HG02763 (cell line): ENCODE data around the gene TBC1D16.
"Not testable (repeated sequence)": the region's sequence is repeated elsewhere in the genome, so short reads cannot be mapped to it uniquely, and the experiment has no call there.

ENCODE experiments used
- ATAC-seq: cut with Tn5 transposase; IDR thresholded peaks from one replicate; pipeline ENCODE4 v1.9.1; 2021; ENCODE audit warnings: mild to moderate bottlenecking, moderate library complexity; ENCODE audit not compliant: unreplicated experiment

Gene TBC1D16

DNA sequence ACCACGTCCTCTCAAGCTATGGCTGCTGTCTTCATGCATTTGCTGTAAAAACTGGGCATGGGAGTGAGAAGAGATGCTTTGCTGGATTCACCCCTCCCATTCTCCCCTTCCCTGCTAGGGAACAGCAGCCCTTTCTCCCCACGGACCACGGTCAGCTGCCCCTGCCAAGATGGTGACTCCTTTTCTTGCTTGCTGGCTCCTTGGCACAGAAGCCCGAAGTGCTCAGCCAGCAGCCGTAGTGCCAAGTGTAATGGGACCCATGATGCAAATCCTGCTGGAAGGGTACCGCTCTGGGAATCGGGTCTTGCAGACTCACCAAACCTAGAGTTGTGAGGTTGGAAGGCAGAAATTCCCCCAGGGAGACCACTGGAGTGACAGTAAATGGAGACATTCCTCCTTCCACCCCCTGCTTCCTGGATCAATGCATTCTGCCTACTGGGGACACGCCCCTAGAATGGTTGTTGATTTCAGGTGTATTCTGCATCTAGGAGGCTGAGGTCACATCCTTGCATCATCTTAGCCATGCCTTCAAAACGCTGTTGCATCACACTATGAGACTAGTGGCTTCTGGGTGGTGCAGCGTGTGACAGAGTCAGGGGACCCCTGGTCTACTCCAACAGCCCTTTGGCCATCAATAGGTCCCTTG, 133.4 kb downstream of the TBC1D16 start:
- ATAC-seq = no peak

GRCh38 chr17:79901131-79901530, 134.5 kb downstream of the TBC1D16 start:
- no peak for ATAC-seq

- no peak for ATAC-seq
Measured at GRCh38 chr17:79899584-79899983, 136.1 kb downstream of the TBC1D16 start.

GRCh38 chr17:79897243-79898063, 138.2 kb downstream of the TBC1D16 start:
- ATAC-seq = no peak

- ATAC-seq = not testable (repeated sequence)
Measured at GRCh38 chr17:79893457-79893856, 142.2 kb downstream of the TBC1D16 start.

- no peak for ATAC-seq
Measured at GRCh38 chr17:79892457-79893241, 143.0 kb downstream of the TBC1D16 start.

DNA sequence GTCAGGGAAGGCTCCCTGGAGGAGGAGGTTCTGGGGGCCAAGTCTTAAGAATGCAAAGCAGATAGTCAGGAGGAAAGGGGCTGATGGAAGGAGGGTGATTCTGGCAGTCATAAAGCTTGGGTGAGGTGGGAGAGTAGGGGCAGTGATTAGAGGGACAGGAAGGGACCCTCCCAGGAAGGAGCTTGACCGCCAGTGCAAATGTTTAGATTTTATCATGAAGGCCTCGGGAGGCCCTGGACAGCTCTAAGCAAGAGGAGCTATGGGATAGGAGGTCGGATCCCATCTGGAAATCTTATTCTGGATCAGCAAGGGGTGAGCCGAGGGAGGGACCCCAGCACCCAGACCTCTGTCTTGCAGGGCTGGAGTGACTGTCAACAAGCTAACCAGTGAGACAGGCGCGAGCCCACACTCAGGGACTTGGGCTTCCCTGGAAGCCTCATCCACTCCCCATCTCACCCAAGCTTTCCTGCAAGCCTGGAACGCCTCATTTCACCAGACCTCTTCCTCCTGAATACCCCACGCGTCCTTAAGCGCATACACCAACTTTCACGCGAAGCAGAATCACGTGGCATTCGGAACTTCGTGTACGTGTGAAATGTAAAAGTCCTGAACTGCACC, 144.4 kb downstream of the TBC1D16 start:
- ATAC-seq = no peak

GRCh38 chr17:79890706-79891105, 145.0 kb downstream of the TBC1D16 start:
- ATAC-seq = no peak

DNA sequence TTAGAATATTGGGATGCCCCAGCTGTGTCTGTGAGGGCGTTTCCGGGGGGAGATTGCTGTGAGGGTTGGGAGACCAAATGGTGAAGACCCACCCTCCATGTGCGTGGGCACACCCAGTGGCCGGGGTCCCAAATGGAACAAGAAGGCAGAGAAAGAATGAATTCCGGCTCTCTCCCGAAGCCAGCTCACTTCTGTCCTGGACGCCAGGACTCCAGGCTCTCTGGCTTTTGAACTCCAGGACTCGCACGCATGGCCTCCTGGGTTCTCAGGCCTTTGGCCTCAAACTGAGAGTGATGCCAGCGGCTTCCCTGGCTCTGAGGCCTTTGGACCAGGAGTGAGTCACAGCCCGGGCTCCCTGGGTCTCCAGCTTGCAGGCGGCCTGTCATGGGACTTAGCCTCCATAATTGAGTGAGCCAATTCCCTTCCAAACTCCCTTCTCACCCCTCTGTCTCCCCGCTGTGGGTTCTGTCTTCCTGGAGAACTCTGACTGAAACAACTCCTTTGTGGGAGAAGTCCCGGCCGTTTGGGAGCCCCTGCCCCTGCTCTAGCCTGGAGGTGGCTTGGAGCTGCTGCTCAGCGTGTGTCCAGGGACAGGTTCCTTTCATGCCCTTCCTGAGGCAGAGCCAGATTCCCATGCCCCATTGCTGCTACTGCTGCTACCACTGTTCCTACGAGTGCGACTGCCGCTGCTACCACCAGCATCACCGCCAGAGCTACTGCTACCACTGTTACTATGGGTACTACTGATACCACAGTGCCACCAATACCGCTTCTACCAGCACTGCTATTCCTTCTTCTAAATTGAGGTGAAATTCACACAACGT, 146.6 kb downstream of the TBC1D16 start:
- ATAC-seq = no peak

GRCh38 chr17:79888009-79888540, 147.6 kb downstream of the TBC1D16 start:
- no peak for ATAC-seq

DNA sequence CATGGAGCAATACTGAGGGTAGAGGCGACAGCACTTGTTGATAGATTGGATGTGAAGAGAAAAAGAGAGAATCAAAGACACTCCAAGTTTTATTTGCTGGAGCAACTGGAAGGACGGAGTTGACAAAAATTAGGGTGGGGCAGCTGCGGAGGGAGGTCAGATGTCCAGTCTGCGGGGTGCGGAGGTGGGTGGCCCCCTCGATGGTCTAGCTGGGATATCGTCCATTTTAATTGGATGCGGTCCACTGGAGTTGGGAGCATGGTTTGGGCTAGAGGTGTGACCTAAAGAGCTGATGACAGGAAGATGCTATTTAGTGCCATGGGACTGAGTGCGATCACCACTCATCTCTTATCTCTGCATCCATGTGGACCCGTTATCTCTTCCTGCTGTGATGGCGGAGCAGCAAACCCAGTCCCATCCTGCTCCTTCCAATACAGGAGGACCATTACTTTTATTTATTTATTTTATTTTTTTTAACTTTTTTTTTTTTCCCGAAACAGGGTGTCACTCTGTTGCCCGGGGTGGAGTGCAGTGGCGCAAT, 148.2 kb downstream of the TBC1D16 start:
- ATAC-seq = no peak

GRCh38 chr17:79883202-79883601, 152.5 kb downstream of the TBC1D16 start:
- ATAC-seq = no peak
